Activated CD4-positive, alpha-beta T cell treated with anti-CD3 and anti-CD28 coated beads for 48 hours (primary cell): ENCODE measurements around the gene CUX1.
"Not testable (repeated sequence)": the region's sequence is repeated elsewhere in the genome, so short reads cannot be mapped to it uniquely, and the experiment has no call there.

Experiments used
- DNase-seq: peaks from one replicate; pipeline ENCODE4 v3.0.0-alpha.2; 2020

The CUX1 gene

DNA sequence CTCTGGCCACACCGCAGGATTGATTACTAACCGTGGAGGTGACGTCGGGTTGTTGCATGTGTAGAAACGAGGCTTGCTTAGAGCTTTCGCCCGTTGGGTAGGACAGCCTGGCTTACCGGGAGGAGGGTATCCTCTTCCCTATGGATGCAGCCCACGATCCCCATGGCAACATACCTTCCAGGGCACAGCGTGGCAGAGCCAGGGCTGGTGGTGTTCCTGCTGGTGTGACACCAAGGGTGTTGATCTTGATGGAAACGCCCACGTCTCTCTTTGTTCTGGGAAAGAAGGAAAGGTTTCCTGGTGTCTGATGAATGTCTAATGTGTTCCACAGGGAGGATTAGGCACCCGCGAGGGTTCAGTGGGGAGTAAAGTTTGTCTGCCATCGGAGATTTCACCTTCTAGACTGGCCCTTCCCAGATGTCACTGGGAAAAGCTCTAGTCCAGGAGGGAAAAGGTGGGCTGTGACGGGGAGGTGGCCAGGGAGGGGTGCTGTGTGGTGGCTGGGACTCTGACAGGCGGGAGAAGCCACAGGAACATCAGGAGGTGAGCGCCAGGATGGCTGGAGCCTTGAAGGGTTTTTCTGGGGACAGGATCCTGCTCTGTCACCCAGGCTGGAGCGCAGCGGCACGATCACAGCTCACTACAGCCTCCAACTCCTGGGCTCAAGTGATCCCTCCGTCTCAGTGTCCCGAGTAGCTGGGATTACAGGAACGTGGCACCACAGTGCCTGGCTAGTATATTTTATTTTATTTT, 102.1 kb downstream of the CUX1 start:
- DNase-seq = no peak

DNA sequence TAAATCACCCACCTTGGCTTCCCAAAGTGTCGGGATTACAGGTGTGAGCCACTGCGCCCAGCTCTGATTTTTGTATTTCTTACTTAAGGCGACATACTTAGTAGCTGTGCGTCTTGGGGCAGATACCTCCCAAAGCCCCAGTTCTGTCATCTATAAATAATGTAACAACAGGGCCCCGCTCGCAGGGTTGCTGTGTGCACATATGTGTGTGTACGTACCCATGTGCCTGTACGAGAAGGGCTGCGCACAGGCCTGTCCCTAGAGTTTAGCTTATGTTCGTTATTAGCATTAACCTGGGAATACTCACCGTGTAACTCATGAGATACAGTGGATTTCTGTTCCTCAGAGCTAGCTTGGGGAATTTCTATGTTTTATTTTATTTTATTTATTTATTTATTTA, 103.6 kb downstream of the CUX1 start:
- DNase-seq = no peak

DNA sequence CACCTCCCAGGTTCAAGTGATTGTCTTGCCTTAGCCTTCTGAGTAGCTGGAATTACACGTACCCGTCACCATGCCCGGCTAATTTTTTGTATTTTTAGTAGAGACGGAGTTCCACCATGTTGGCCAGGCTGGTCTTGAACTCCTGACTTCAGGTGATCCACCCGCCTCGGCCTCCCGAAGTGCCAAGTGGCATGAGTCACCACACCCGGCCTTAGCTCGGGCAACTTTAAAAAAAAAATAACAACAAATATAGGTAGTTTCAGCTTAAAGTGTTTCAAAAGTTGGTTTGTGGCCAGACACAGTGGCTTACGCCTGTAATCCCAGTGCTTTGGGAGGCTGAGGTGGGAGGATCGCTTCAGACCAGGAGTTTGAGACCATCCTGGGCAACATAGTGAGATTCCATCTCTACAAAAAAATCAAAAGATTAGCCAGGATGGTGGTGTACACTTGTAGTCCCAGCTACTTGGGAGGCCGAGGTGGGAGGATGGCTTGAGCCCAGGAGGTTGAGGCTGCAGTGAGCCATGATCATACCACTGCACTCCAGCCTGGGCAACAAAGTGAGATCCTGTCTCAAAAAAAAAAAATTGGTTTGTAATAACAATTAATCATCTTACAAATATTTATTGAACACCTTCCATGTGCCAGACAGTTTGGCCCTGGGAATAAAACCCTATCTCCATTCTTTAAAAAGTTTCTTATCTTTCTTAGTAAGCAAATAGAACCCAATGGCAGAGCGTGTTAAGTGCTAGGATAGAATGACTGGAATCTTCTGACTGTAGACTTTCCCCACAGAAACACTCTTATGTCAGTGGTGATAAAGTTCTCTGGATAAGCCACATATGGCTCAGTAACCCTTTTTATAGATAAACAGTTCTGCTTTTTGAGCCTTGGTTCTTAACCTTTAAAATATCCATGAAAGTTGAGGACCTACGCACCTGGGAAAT, 104.4 kb downstream of the CUX1 start:
- DNase-seq = not testable (repeated sequence)

DNA sequence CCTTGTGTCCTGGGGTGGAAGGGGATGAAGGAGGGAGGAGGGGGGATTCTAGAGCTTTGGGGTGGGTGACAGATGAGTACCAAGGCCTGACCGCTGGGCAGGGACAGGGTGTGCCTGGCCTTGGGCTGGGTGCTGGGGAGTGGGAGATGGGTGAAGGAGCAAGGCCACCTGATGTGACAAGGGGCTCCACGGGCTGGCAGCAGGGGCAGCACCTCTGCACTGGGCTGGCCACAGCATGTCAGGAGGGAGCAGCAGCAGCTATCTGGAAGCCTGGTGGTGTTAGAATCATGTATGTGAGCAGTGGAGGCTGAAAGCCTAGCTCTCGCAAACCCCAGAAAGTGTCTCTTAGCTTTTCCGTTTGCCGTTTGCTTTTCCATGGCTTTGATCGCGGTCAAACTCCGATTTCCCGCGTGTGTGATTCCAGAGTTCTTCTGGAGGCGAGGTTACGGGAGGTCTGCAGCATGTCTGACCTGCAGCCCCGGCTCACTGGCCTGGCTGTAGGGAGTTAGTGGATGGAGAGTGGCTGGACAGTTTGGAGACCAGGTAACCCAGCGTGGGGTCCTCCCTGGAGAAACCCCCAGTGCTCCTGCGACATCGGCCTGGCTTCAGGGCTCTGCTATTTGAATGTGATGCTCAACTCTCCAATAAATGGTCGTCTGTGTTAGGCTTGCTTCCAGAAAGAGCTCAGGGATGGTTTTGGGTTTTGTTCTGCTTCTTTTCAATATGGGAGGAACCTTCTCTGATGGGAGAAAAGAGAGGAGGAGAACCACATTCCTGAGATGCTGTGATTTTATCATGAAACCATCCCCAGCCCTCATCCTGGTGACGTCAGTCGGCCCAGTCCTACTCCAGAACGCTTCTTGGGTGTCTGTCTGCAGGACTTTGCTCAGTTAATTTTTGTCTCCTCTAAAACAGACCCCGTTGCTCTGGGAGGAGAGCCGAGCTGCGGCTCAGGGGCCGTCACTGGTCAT, 105.5 kb downstream of the CUX1 start:
- DNase-seq = no peak

DNA sequence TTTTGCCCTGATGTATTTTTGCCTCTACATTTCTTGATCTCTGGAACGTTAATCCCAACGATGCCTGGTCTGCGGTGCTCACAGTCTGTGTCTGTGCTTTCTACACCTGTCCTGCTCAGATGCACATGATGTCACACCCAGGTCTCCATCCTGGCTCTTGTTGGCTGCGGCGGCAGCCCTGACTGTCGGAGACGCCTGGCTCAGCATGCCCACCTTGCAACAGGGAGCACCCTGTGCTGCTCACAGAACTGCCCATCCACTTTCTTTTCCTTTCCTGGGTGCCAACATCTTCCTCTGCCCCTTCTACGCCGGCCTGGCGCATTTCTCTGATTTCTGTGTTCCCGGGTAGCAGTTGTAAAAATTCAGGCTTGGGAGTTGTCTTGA, 106.2 kb downstream of the CUX1 start:
- no peak for DNase-seq

DNA sequence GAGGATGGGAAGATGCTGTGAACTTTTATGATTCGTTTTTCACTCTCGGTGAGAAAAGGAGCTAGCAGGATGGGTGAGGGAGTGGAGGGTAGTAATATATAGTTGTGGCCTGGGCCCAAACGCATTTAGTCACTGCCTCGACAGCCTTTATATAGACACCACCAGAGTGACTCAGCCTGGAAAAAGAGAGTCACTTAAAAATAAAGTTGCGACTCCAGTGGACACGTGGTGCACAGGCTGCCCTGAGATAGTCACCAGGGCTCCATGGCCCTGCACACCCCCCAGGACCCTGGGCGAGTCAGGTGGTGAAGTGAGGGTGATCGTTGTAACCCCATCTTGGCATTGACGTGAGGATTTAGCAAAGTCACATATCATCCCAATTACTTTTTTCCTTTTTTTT, 106.7 kb downstream of the CUX1 start:
- peak; percentile 44 for DNase-seq

DNA sequence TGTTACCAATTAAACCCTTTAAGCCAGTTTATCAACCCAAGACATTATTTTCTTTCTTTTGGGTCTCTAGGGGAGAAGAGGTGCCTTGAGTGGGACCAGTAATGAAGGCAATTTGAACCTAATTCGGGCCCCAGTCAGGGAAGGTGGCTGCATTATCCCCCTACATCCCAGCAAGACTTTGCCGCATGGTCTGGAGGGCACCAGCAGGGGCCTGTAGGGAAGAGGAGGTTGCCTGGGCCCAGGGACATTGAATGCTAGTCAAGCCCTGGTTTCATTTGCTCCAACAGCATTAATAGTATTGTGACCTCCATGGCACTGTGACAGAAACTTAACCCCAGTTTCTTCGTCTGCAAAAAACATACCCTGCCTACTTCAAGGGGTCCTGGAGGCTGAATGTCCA, 108.8 kb downstream of the CUX1 start:
- no peak for DNase-seq

DNA sequence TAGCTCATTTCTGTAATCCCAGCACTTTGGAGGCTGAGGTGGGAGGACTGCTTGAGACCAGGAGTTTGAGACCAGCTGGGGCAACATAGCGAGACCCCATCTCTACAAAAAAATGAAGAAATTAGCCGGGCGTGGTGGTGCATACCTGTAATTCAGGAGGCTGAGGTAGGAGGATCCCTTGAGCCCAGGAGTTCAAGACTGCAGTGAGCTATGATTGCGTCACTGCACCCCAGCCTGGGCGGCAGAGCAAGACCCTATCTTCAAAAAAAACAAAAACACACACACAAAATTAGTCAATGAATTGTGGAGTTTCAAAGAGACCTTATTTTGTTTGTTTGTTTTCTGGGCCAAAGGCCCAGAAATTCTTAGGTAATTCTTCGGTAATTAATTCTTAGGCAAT, 110.0 kb downstream of the CUX1 start:
- DNase-seq = no peak

DNA sequence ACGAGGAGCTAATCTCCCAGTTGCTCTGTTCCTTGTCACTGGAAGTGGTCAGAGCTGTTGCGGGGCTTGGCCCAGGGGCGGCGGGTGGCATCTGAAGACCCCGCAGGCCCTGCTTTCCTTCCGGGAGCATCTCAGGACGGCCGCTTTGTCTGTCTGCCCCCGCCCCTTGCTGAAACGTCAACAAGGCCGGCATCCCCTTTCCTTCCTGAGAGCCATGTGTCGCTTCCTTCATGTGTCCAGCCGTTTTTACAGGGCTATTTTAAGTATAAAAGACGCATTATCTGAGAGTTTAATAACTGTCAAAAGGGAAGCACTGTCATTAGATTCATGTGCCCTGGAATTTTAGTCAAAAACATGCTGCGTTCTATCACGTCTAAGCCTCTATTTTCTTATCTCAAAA, 110.4 kb downstream of the CUX1 start:
- DNase-seq = no peak

DNA sequence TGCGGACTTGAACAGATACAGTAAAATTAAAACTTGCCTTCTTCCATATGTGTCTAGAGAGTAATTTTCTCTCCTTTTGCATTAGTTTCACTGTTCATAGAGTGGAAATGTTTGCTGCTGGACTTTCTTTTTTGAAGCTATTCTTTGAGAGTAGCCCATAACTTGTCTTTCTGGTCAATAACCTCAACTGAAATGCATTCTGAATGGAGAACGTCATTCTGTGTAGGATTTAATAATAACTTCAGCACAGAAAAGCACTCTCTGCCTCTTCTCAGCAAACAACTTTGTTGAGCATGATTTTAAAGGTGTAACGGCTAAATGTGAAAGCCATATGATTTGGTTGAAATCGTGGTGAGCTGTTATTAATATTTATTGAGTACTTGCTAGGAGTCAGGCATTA, 111.8 kb downstream of the CUX1 start:
- DNase-seq = no peak

DNA sequence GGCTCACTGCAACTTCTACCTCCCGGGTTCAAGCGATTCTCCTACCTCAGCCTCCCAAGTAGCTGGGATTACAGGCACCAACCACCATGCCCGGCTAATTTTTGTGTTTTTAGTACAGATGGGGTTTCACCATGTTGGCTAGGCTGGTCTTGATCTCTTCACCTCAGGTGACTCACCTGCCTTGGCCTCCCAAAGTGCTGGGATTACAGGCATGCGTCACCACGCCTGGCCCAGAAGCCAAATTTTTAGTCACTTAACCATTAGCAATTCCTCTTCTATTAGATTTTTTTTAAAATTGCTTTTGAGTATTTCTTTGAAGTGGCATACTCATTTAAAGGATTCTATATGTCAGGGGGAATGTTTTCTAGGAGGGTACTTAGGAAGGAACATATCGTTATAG, 112.5 kb downstream of the CUX1 start:
- not testable (repeated sequence) for DNase-seq

DNA sequence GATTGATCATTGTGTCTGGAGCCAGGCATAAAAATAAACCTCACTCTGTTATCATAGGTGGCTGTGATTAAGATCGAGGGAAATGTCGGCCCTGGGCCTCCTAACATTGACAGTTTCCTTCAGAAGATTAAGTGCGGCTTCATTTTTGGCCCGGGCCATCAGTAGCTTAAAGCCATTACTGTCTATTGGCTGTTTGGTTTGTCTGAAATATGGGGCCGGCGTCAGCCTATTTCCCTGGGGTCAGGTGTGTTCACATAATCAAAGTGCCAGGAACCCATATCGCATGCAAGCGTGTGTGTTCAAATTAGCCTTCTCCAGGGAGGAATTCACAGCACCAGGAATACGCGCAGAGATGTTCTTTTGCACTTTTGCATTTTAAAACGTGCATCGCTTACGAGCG, 114.7 kb downstream of the CUX1 start:
- no peak for DNase-seq

DNA sequence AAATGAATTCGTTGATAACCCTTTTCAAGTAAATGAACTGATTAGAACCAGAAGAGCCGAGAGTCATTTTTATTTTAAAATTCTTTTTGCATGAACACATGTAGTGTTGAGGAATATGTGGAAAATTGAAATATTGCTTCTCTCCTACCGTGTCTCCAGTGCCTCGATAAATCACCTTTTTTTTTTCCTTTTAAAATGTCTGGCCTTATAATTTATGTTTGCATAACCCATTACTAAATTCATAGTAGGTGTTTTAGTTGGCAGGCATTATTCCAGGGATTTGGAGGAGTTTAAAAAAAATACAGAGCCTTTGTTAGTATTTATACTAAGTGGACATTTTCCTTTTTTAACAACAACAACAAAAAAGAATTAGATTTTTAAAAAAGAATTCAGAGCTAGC, 115.6 kb downstream of the CUX1 start:
- no peak for DNase-seq

DNA sequence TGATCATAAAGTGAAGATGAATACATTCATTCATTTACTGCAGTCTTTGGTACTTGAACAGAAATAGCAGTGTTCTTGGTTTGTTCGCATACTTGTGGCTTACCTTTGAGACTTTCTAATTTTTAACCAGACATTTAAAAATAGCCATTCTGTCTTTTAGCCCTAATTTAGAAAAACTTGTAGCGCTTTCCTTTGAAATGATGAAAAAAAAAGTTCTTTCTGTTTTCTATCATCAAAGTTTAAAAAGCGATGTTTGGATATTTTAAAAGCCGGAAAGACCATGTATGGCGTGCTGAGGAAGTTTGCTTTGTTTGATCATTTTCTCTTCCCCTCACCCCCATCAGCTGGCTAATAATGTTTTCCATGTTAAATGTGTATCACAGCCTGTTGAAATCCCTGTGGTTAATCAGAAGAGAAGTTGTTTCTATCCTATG, 116.3 kb downstream of the CUX1 start:
- DNase-seq = no peak

DNA sequence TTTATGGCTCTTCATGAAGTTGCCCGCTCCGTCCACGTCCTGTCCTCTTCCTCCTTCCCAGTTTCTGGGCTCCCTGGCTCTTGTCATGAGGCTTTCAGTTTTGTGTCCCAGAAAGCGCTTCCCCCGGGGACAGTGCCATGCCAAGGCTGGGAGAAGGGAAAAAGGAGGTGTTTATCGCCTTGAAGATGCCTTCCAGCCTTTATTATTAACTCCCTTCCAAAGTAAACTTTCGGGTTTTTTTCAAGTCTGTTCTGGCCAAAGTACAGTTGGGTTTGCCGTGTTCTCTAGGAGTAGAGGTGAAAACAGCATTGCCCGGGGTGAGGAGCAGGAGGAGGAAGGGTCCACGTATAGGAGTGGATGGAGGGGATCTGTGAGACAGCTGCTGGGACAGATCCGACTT, 117.2 kb downstream of the CUX1 start:
- DNase-seq = no peak

DNA sequence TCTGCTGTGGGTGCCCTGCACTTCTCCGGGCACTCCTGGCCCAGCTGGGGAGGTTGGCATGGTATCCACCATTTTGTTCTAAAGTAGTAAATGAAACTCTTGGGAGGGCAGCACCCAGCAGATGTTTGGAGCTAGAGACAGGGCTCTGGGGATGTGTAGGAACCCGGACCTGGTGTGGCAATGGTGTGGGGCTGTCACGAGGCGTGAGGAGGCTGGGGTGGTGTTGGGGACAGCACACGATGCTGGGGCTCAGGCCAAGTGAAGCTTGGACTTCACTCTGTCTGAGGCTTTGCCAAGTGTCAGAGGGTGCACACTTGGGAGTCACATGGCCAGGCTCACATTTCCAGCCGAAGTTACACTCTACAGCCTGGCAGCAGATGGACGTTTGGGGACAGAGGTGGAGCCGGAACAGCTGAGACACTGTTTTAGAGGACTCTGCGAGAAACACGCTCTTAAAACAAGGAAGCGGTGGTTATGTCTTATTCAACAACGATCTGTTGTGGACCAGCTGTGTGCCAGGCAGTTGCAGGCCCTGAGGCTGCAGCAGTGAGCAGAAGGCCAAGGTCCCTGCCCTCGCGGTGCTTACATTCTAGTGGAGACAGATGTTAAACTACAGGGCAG, 118.2 kb downstream of the CUX1 start:
- DNase-seq = no peak

DNA sequence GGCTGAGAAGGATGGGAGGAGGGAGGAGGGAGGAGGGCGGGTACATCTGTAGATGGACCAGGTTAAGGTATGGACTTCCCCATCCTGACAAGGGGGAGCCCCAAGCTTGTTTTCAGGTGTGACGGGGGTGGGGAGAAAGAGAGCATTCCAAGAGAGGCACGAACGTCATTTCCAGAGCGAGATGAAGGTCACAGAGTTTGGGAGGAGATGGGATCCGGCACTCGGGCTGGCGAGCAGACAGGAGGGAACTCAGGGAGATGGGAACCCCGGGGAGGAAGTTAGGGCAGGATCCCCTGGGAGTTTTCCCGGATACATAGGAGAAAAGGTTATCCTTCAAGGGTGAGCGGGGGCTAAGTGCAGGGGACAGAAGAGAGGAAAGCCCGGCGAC, 118.8 kb downstream of the CUX1 start:
- no peak for DNase-seq

DNA sequence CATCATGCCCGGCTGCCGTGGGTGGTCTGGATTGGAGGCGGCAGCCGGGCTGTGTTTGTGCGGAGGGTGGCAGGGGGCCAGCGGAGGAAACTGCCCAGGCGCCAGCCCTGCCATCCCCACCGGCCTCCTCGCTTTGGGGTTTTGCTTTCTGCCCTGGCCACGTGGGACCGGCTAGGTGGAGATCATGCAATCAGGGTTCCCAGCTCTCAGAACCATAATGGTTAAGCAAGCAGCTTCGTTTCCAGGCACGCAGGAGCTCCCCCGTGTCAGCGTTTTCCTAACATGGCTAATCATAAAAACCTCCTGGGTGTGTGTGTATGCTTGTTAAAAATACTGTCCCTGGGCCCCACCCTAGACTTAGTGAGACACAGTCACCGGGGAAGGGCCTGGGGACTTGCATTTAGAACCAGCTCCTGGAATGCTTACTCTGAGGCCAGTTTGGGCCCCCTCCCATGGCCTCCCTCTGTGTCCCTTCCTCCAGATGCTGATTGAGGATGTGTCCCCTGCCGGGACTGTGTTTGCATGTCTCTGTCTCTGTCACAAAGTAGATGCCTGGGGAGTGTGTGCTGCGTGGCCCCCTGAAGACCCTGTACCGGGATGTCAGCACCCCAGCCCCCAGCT, 119.3 kb downstream of the CUX1 start:
- DNase-seq = no peak

DNA sequence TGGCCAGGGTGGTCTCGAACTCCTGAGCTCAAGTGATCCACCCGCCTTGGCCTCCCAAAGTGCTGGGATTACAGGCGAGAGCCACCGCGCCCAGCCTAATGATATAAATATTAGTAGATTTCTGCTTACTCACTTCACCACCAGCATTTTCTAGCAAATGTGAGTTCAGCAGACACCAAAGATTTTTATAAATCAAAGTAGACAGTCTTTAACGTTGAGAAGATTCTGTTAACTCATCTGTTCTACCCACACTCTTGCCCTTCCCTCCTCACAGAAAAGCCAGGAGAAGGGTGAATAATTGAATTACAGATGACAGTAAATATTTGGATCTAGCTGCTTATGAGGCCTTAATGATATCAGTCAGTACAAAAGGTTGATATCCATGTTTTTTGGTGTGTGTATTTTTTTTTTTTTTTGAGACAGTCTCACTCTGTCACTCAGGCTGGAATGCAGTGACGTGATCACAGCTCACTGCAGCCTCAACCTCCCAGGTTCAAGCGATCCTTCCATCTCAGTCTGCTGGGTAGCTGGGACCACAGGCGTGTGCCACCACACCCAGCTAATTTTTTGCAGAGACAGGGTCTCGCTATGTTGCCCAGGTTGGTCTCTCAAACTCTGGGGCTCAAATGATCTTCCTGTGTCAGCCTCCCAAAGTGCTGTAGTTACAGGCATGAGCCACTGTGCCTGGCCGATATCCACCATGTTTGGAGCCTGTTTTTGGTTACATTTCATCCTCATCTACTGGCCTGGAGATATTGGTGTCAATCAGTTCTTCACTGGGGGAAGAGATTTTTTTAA, 120.5 kb downstream of the CUX1 start:
- no peak for DNase-seq

DNA sequence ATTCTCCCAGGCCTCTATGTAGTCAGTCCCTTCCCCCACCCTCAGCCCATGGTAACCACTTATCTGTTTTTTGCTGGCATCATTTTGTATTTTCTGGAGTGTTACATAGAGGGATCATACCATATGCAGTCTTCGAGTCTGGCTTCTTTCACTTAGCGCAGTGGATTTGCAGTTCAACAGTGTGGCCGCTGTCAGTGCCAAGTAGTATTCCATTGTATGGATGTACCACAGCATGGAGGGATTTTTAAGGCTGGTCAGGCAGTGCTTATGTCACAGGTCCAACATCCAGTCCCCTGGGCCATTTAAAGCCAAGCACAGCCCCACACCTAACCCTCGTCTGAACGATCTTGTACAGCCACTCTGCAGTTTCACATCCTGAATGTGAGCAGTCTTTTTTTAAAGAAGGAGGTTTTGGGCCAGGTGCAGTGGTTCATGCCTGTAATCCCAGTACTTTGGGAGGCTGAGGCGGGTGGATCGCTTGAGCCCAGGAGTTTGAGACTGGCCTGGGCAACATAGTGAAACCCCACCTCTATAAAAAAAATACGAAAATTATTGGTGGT, 121.8 kb downstream of the CUX1 start:
- DNase-seq = no peak

DNA sequence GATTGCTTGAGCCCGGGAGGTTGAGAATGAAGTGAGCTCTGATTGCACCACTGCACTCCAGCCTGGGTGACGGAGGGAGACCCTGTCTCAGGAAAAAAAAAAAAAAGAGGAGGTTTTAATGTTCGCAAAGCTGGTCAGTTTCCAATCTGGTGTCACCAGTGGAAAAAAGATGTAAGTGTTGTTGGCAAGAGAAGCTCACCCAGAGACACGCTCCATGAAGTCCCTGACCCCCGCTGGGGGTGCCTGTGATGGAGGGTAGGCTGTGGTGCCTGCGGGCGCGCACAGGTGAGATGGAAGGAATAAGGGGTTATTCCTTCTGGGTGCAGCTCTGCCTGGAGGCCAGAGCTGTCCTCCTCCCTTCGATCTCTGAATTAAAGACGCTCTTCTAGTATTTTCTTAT, 122.7 kb downstream of the CUX1 start:
- no peak for DNase-seq
